ENCODE measurements around the gene KIF16B. TPM values are rescaled to one million over a fixed set of nuclear protein-coding genes. Genes with fewer than 3 reads are reported as not detected.
"Not testable (repeated sequence)": the region's sequence is repeated elsewhere in the genome, so short reads cannot be mapped to it uniquely, and the experiment has no call there.

Gene KIF16B
- total RNA-seq, 2 experiments from 2014 or later, result 3.5 to 4.2 TPM

DNA sequence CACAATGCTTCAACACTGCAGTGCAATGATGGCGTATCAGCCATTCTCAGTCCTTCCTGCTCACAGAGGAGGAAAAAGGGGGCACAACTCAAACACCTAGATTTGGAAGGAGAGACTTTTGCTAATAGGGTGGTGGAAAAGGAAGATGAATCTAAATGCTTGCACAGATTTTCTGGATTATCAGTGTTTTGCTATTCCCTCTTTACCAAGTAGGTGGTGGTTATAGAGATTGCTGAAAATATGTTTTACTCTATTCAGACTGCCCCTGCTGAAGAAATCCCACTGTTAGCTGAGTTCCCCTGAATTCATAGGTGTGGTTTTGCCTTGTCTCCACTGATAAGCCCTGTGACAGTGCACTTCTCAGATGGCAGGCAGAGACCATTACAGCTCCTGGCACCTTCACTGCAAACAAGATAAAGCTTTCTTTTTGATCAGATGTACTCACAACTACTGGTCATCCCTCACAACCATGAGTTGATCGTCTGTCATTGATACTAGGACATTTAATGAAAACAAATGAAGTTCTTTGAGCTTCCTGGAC lies 311.4 kb downstream of the KIF16B start:
- ChIA-PET CTCF (no interaction called here), POLR2A (no interaction called here)
- TF ChIP-seq, protein P1, sequence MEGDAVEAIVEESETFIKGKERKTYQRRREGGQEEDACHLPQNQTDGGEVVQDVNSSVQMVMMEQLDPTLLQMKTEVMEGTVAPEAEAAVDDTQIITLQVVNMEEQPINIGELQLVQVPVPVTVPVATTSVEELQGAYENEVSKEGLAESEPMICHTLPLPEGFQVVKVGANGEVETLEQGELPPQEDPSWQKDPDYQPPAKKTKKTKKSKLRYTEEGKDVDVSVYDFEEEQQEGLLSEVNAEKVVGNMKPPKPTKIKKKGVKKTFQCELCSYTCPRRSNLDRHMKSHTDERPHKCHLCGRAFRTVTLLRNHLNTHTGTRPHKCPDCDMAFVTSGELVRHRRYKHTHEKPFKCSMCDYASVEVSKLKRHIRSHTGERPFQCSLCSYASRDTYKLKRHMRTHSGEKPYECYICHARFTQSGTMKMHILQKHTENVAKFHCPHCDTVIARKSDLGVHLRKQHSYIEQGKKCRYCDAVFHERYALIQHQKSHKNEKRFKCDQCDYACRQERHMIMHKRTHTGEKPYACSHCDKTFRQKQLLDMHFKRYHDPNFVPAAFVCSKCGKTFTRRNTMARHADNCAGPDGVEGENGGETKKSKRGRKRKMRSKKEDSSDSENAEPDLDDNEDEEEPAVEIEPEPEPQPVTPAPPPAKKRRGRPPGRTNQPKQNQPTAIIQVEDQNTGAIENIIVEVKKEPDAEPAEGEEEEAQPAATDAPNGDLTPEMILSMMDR (IDR thresholded peaks at IDR 0.05), result no peak
- Mint-ChIP-seq H3K27me3 (no peaks in the 10 kb centered on the region), H3K36me3 (ENCODE audit: low read depth) (no peaks in the 10 kb centered on the region), H3K4me1 (ENCODE audit: low read depth) (no peaks in the 10 kb centered on the region), H3K27ac (no peak overlapping the region), H3K9me3 (peaks cover 14% of the 10 kb centered on the region), H3K4me3 (no peak overlapping the region)
- ATAC-seq (no peak), DNase-seq (no peak)
- intact Hi-C loops (cut with micrococcal nuclease), result no loop called here

DNA sequence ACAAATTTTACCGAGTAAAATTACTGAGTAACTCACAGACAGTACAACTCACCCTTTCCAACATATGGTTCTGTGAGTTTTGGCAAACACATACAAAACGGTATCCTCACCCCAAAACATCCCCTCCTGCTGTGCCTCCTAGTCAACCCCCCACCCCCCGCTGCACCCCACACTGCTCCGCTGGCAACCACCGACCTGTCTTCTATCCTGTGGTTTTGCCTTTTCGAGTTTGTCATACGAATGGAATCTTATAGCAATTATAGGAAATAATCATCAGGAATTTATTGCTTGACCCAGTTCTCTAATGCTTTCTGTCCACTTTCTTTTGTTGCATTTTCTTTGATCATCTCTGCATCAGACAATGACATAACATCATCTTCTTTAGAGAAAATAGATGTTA lies 312.3 kb downstream of the KIF16B start:
- no peak overlapping the region for H3K4me3 Mint-ChIP-seq
- no peak overlapping the region for H3K27ac Mint-ChIP-seq
- peaks cover 6% of the 10 kb centered on the region for H3K9me3 Mint-ChIP-seq
- DNase-seq (no peak), ATAC-seq (no peak)
- no peaks in the 10 kb centered on the region for H3K4me1 Mint-ChIP-seq (ENCODE audit: low read depth)
- TF ChIP-seq, protein P1 (IDR thresholded peaks at IDR 0.05), result no peak
- POLR2A ChIA-PET, result no interaction called here
- intact Hi-C loops (cut with micrococcal nuclease), result no loop called here
- CTCF ChIA-PET, result no interaction called here
- H3K27me3 Mint-ChIP-seq, result no peaks in the 10 kb centered on the region
- no peaks in the 10 kb centered on the region for H3K36me3 Mint-ChIP-seq (ENCODE audit: low read depth)

DNA sequence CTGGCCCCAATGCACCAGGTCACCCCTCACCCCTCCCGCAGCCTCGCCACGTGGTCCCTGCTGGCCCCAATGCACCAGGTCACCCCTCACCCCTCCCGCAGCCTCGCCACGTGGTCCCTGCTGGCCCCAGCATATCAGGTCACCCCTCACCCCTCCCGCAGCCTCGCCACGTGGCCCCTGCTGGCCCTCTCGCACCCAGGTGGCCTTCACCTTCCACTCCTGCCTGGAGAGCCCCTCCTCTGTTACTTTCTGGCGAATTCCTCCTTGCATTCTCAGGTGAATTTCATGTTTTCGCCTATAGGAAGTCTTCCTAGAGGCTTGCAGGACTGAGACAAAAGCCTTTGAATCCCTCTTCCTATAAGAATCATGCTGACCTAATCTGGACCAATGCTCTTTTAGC lies 313.1 kb downstream of the KIF16B start:
- CTCF ChIA-PET; H3K36me3 Mint-ChIP-seq (ENCODE audit: low read depth); POLR2A ChIA-PET; DNase-seq; H3K27ac Mint-ChIP-seq; H3K4me1 Mint-ChIP-seq (ENCODE audit: low read depth); intact Hi-C loops (cut with micrococcal nuclease); H3K27me3 Mint-ChIP-seq; H3K4me3 Mint-ChIP-seq; H3K9me3 Mint-ChIP-seq; ATAC-seq: not testable (repeated sequence)

DNA sequence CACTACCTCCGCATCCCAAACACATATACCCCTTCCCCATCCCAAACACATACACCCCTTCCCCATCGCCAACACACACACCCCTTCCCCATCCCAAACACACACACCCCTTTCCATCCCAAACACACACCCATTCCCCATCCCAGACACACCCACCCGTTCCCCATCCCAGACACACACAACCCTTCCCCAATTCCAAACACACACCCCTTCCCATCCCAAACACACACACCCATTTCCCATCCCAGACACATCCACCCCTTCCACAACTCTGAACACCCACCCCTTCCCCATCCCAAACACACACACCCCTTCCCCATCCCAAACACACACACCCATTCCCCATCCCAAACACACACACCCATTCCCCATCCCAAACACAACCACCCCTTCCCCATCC lies 314.5 kb downstream of the KIF16B start:
- H3K4me1 Mint-ChIP-seq (ENCODE audit: low read depth), result no peaks in the 10 kb centered on the region
- no peaks in the 10 kb centered on the region for H3K36me3 Mint-ChIP-seq (ENCODE audit: low read depth)
- H3K9me3 Mint-ChIP-seq, result no peaks in the 10 kb centered on the region
- no peak for DNase-seq
- H3K4me3 Mint-ChIP-seq, result no peak overlapping the region
- TF ChIP-seq, protein P1 (IDR thresholded peaks at IDR 0.05), result no peak
- no peaks in the 10 kb centered on the region for H3K27me3 Mint-ChIP-seq
- ChIA-PET CTCF (no interaction called here), POLR2A (no interaction called here)
- no peak for ATAC-seq
- no peak overlapping the region for H3K27ac Mint-ChIP-seq
- intact Hi-C loops (cut with micrococcal nuclease), result no loop called here

DNA sequence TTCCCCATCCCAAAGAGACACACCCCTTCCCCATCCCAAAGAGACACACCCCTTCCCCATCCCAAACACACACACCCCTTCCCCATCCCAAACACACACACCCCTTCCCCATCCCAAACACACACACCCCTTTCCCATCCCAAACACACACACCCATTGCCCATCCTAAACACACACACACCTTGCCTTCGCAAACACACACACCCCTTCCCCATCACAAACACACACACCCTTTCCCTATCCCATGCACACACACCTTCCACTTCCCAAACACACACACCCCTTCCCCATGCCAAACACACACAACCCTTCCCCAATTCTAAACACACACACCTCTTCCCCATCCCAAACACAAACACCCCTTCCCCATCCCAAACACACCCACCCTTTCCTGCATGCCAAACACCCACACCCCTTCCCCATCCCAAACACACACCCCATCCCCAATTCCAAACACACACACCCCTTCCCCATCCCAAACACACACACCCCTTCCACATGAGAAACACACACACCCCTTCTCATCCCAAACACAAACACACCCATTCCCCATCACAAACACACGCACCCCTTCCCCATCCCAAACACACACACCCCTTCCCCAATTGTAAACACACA lies 315.3 kb downstream of the KIF16B start:
- TF ChIP-seq, protein P1 (IDR thresholded peaks at IDR 0.05), result no peak
- Mint-ChIP-seq H3K9me3 (no peaks in the 10 kb centered on the region), H3K4me1 (ENCODE audit: low read depth) (no peaks in the 10 kb centered on the region), H3K27ac (no peak overlapping the region), H3K27me3 (no peaks in the 10 kb centered on the region), H3K4me3 (no peak overlapping the region), H3K36me3 (ENCODE audit: low read depth) (no peaks in the 10 kb centered on the region)
- CTCF ChIA-PET, result no interaction called here
- POLR2A ChIA-PET, result no interaction called here
- intact Hi-C loops (cut with micrococcal nuclease), result no loop called here
- no peak for DNase-seq
- ATAC-seq, result no peak
